Measurements from ENCODE around the gene NUDT7.

GRCh38 chr16:77777745-77778144, 55.4 kb downstream of the NUDT7 start:
- no peak for TF ChIP-seq CTCF (IDR thresholded peaks at IDR 0.05)
- TF ChIP-seq POLR2A (IDR thresholded peaks at IDR 0.05) = no peak

All from lower leg skin (tissue), 3 donors.